Mammary epithelial cell (primary cell): Measurements from ENCODE around the gene MAP3K15.

Experiments
- CTCF ChIP-seq, 2 donors: IDR thresholded peaks in 1 of 2; conservative IDR thresholded peaks in 1 of 2; 2 replicates each; pipeline ENCODE4 v1.5.1; 2011 to 2012; ENCODE audit warnings: inconsistent platforms in 2 of 2, low read length in 2 of 2, mild to moderate bottlenecking in 2 of 2, control low read depth in 1 of 2, low read depth in 1 of 2; ENCODE audit not compliant: insufficient read depth in 1 of 2; ENCODE audit errors: extremely low read depth in 1 of 2
- EZH2 ChIP-seq: IDR thresholded peaks from 2 replicates; pipeline ENCODE4 v1.6.1; 2012; ENCODE audit warnings: low read length, inconsistent platforms, borderline replicate concordance

- TF ChIP-seq CTCF (conservative IDR thresholded peaks at IDR 0.05 in 1 of 2, IDR thresholded peaks at IDR 0.05 in 1 of 2; ENCODE audit: extremely low read depth in 1 of 2, insufficient read depth in 1 of 2, low read depth in 1 of 2, low read length in 2 of 2) (no peak), EZH2 (no peak)
These were observed 57.6 kb downstream of the MAP3K15 start for GRCh38 chrX:19457662-19458061.
